Psoas muscle (tissue), 8 donors: ENCODE data around the gene VPS13D. TPM values are rescaled to one million over a fixed set of nuclear protein-coding genes. Genes with fewer than 3 reads are reported as not detected.
A peak's percentile ranks its signal among the peaks of the same experiment; 100 is the strongest.

Source experiments
- ATAC-seq, 4 donors: fragments of 200-7000 bp; cut with Tn5 transposase; one replicate each; pipeline ENCODE4 v1.9.1; 2020; ENCODE audit warnings: moderate library complexity in 3 of 4, mild to moderate bottlenecking in 2 of 4
- DNase-seq, 2 donors: peaks; one replicate each; pipeline ENCODE4 v3.0.0-alpha.2; 2020
- H3K27ac ChIP-seq: fragments of 200-600 bp; one replicate; pipeline ENCODE4 v1.8.0; 2022
- H3K27me3 ChIP-seq, 3 donors: fragments of 200-600 bp in 1 of 3; one replicate each; pipeline versions ENCODE4 v1.6.1 to v1.8.0; 2013 to 2022; ENCODE audit warnings: low read length in 2 of 3, mild to moderate bottlenecking in 2 of 3, moderate library complexity in 1 of 3; ENCODE audit not compliant: insufficient read depth in 3 of 3
- H3K36me3 ChIP-seq, 2 donors: fragments of 200-600 bp in 1 of 2; one replicate each; pipeline versions ENCODE4 v1.6.1 to v1.8.0; 2013 to 2022; ENCODE audit warnings: low read depth in 1 of 2, mild to moderate bottlenecking in 1 of 2, moderate library complexity in 1 of 2; ENCODE audit not compliant: insufficient read depth in 1 of 2
- H3K4me1 ChIP-seq: fragments of 200-600 bp; one replicate; pipeline ENCODE4 v1.8.0; 2022
- H3K4me3 ChIP-seq: fragments of 200-600 bp; one replicate; pipeline ENCODE4 v1.8.0; 2022; ENCODE audit warnings: mild to moderate bottlenecking
- H3K9me3 ChIP-seq: fragments of 200-600 bp; one replicate; pipeline ENCODE4 v1.8.0; 2022
- WGBS, 3 donors: extraction: QIAGEN DNeasy Blood & Tissue Kit; methylation state at CpG; one replicate each; pipeline versions ENCODE4 v1.1.6 to v1.1.7; 2013; 5-methylcytosine and 5-hydroxymethylcytosine counted together
- intact Hi-C, 2 donors: fragments of 100-400 bp; cut with DNase I; formaldehyde crosslinking; loops; one replicate each; pipeline versions ENCODE4 v1.11.0 to v1.14.2; 2022
- polyA plus RNA-seq, 3 donors: library from polyadenylated mRNA; stranded (reverse); fragments of 200-250 nt; gene quantifications; one replicate each; pipeline ENCODE4 v1.2.3, GENCODE V29; 2013
- total RNA-seq, 4 donors: library from RNA; stranded (reverse); fragmentation: NEBNext Ultra II Directional in 2 of 4; extraction: Animal tissue kit (Norgen Biotek cat#: 25700) in 2 of 4; gene quantifications; one replicate each; pipeline versions ENCODE4 v1.2.1 to v1.2.4, GENCODE V29; 2021 to 2023
- TF ChIP-seq, protein P1 (sequence below): fragments of 200-600 bp; IDR thresholded peaks from one replicate; pipeline ENCODE4 v1.8.0; 2022; ENCODE audit warnings: antibody characterized with exemption
- donor health status: healthy with polysubstance abuse.
- donor health status: DM: no; HTN: no; CAD: no; lungs with moderate emphysema.
- donor health status: Bipolar disorder and iron deficiency.
- donor health status: healthy.
- donor health status: DM: yes; HTN: yes; CAD: no.
- donor health status: DM: no; HTN: no; CAD: no.
- donor health status: DM: no; HTN: no; CAD: no.
- donor health status: DM: yes; HTN: yes; CAD: no.

The VPS13D gene
- total and polyA plus RNA-seq, 7 donors = 19.9 to 69.1 (median 45.3) TPM

GRCh38 chr1:12327566-12327965 lies 97.7 kb downstream of the VPS13D start:
- no peak for ATAC-seq

GRCh38 chr1:12333036-12333785 lies 103.4 kb downstream of the VPS13D start:
- intact Hi-C loops = loop anchor here in 1 of 2 donors (10.0 kb wide), 1 partner anchor 528 kb away; the partner anchor contains the start of genes CLCN6 and MTHFR
- H3K27ac ChIP-seq = no peak overlapping the region
- WGBS, 3 donors = 59 to 71% (median 69%) methylated on average over 11 of the region's 11 CpGs
- no peak overlapping the region for H3K4me3 ChIP-seq
- H3K36me3 ChIP-seq = peaks cover 3 to 81% of the 10 kb centered on the region in 2 donors
- TF ChIP-seq, protein P1, sequence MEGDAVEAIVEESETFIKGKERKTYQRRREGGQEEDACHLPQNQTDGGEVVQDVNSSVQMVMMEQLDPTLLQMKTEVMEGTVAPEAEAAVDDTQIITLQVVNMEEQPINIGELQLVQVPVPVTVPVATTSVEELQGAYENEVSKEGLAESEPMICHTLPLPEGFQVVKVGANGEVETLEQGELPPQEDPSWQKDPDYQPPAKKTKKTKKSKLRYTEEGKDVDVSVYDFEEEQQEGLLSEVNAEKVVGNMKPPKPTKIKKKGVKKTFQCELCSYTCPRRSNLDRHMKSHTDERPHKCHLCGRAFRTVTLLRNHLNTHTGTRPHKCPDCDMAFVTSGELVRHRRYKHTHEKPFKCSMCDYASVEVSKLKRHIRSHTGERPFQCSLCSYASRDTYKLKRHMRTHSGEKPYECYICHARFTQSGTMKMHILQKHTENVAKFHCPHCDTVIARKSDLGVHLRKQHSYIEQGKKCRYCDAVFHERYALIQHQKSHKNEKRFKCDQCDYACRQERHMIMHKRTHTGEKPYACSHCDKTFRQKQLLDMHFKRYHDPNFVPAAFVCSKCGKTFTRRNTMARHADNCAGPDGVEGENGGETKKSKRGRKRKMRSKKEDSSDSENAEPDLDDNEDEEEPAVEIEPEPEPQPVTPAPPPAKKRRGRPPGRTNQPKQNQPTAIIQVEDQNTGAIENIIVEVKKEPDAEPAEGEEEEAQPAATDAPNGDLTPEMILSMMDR = no peak
- no peaks in the 10 kb centered on the region for H3K9me3 ChIP-seq
- no peaks in the 10 kb centered on the region for H3K27me3 ChIP-seq
- peaks cover 20% of the 10 kb centered on the region for H3K4me1 ChIP-seq
- ATAC-seq (no peak), DNase-seq (no peak)

More at GRCh38 chr1:12327566-12327965, 97.7 kb downstream of the VPS13D start:
- Histone ChIP-seq H3K27me3 (no peaks in the 10 kb centered on the region), H3K9me3 (no peaks in the 10 kb centered on the region), H3K27ac (no peak overlapping the region), H3K36me3 (peaks cover 3 to 80% of the 10 kb centered on the region in 2 donors), H3K4me1 (peaks cover 9% of the 10 kb centered on the region), H3K4me3 (no peak overlapping the region)
- no peak for DNase-seq
- intact Hi-C loops = no loop called here
- 91 to 94% (median 93%) methylated on average over 7 of the region's 7 CpGs for WGBS, 3 donors
- TF ChIP-seq, protein P1 = no peak

DNA sequence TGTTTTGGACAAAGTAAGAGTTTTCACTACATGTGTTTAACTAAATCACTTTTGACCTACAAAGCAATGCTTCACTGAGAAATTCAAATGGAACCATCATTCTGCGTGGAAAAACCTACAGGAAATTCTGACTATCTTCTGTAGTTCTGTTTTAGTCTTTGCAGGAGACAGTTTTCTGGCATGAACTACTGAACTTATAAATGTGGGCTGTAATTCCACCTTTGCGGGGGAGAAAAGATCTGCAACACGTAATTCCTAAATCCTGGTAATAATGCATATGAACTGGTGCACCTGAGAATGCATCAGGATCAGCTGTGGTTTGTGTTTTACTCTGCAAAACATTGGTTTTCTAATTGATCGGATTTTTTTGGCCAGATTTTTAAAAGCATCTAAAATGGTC lies 106.0 kb downstream of the VPS13D start:
- Histone ChIP-seq H3K9me3 (no peaks in the 10 kb centered on the region), H3K36me3 (peaks cover 3 to 55% of the 10 kb centered on the region in 2 donors), H3K4me1 (peaks cover 47% of the 10 kb centered on the region), H3K4me3 (no peak overlapping the region), H3K27ac (peak overlapping the region; percentile 65), H3K27me3 (no peaks in the 10 kb centered on the region)
- TF ChIP-seq, protein P1 = no peak
- WGBS, 3 donors = 96 to 97% (median 96%) methylated on average over 4 of the region's 4 CpGs
- ATAC-seq = no peak
- no peak for DNase-seq
- intact Hi-C loops = loop anchor here in 1 of 2 donors (10.0 kb wide), 1 partner anchor 531 kb away; the partner anchor contains the start of genes CLCN6 and MTHFR

DNA sequence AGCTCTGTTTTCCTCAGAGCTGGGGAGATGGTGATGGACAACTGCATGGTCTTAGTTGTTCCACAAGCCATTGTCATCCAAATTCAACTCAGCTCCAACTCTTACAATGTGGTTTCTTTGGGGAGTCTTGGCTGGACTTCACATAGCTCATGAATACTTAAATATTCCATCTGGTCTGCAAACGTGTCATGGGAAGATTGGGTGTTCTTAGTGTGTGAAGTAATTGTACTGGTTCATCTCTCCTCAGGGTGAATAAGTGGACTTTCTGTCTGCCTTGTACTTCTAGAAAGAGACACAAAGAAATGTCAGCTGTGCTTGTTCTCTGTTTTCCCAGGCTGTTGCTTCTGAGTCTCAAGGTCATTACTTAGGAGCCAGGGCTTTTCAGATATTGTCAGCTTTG lies 106.6 kb downstream of the VPS13D start:
- DNase-seq (no peak), ATAC-seq (no peak)
- H3K4me3 ChIP-seq = no peak overlapping the region
- H3K9me3 ChIP-seq = no peaks in the 10 kb centered on the region
- TF ChIP-seq, protein P1 = no peak
- H3K36me3 ChIP-seq = peaks cover 3 to 49% of the 10 kb centered on the region in 2 donors
- H3K27ac ChIP-seq = peak overlapping the region; percentile 65
- H3K4me1 ChIP-seq = peaks cover 48% of the 10 kb centered on the region
- H3K27me3 ChIP-seq = no peaks in the 10 kb centered on the region
- intact Hi-C loops = loop anchor here in 1 of 2 donors (10.0 kb wide), 1 partner anchor 532 kb away; the partner anchor contains the start of genes CLCN6 and MTHFR
- WGBS, 3 donors = 17 to 41% (median 24%) methylated on average over 1 of the region's 1 CpG
